HG03196 (cell line): ENCODE data around the gene AP3S1.
"Not testable (repeated sequence)": the region's sequence is repeated elsewhere in the genome, so short reads cannot be mapped to it uniquely, and the experiment has no call there.

Source experiments
- ATAC-seq: cut with Tn5 transposase; IDR thresholded peaks from one replicate; pipeline ENCODE4 v1.9.1; 2021; ENCODE audit not compliant: unreplicated experiment

AP3S1 gene

DNA sequence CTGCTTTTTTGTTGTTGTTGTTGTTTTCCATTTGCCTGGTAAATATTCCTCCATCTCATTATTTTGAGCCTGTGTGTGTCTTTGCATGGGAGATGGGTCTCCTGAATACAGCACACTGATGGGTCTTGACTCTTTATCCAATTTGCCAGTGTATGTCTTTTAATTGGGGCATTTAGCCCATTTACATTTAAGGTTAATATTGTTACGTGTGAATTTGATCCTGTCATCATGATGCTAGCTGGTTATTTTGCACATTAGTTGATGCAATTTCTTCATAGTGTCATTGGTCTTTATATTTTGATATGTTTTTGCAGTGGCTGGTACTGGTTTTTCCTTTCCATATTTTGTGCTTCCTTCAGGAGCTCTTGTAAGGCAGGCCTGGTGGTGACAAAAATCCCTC, 16.8 kb upstream of the AP3S1 start:
- ATAC-seq, result not testable (repeated sequence)

DNA sequence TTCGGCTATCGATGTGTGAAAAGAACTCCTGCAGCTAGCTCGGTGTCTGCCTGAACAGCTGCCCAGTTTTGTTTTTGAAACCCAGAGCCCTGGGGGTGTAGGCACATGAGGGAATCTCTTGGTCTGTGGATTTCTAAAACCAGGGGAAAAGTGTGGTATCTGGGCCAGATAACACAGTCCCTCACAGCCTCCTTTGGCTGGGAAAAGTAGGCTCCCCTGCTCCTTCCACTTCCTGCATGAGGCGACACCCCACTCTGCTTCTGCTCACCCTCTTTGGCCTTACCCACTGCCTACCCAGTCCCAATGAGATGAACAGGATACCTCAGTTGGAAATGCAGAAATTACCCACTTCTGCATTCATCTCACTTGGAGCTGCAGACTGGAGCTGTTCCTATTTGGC, 15.8 kb upstream of the AP3S1 start:
- no peak for ATAC-seq

DNA sequence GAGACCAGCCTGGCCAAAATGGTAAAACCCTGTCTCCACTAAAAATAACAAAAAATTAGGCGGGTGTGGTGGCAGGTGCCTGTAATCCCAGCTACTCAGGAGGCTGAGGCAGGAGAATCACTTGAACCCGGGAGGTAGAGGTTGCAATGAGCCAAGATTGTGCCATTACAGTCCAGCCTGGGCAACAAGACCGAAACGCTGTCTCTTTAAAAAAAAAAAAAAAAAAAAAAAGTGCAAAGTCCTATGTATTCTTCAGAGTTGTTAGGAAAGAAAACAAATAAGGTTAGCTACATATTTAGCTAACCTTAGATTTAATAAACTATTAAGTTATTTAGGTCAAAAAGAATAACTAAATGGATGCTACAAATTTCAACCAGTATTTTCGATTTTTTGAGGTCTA, 11.8 kb upstream of the AP3S1 start:
- no peak for ATAC-seq

DNA sequence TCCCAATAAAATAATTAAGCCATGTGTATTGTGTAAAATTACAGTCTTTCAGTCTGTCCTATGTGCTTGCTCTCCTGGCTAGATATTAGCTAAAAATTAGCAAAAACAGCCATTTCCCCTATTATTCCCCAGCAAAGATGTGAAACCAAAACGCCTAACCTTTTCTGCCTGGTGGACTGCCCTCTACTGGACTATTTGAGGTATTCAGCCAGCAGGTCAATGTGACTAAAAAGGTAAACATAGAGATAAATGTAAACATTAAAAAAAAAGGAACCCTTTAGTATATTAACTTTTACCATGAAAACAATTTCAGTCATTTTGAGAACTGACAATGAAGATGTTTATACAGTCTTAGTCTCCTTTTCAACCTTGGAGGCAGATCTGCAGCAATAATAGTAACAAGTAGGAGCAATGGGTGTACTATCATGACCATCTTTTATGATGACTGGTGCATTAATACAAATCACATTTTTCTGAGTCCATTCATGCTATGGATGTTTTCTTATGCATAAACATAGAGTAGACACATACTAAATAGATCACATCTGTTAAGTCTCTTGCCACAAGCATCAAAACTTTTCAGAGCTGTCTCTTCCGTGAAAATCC, 10.5 kb upstream of the AP3S1 start:
- no peak for ATAC-seq

DNA sequence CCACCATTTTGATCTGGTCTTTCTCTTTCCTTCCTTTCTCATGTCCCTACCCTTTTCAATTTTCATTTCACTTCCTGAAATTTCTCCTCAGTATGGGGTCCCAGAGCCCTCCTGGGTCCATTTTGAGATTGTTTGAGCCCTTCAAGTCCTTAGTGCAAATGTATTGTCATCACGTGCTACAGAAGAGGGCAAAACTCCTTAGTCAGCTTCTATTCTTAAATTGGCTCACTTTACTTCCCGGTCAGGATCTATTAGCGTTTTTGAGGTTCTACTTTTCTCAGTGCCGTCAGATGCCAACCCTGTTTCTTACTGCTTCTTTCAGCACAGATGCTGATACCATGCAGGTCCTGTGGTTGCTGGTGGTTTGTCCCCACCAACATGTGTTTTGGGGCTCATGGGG, 6.3 kb upstream of the AP3S1 start:
- no peak for ATAC-seq

DNA sequence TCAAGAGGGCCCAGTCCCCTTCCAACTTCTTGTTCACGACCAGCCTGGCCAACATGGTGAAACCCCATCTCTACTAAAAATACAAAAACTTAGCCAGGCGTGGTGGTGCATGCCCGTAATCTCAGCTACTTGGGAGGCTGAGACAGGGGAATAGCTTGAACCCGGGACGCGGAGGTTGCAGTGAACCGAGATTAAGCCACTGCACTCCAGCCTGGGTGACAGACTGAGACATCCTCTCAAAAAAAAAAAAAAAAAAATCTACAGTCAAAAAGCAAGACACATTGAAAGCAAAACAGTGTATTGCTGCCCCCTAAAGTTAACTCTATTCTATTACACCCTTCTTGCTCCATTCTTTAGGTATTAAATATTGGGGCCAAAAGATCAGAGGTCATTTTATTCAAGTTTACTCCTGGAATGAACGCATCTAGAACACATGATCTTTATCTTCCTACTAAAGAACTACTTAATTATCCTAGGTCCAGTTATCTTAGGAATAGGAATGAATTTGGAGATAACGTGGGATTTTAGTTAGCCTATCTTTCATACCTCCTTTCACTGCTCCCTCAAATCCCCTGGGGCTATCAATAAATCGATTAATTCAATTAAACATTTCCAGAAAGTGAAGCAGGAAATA, 2.7 kb upstream of the AP3S1 start:
- ATAC-seq, result no peak

DNA sequence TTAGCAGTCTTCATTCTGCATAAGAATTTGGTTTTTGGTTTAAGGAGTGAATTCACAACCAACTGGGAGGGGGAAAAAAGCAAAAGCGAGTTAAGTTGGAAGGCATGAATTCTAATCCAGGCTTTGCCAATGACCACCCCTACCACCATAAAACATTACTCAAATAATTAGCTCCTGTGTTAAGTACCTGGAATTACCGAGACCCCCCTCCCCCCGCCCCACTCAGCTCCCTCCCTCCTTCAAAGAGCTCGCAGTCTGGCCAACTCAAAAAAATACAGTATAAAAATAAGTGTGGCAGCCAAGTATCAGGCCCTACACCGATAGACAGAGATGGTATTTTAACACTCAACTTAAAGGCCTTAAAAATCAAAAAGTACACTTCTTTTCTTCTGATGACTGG, 862 bp upstream of the AP3S1 start:
- ATAC-seq, result no peak

DNA sequence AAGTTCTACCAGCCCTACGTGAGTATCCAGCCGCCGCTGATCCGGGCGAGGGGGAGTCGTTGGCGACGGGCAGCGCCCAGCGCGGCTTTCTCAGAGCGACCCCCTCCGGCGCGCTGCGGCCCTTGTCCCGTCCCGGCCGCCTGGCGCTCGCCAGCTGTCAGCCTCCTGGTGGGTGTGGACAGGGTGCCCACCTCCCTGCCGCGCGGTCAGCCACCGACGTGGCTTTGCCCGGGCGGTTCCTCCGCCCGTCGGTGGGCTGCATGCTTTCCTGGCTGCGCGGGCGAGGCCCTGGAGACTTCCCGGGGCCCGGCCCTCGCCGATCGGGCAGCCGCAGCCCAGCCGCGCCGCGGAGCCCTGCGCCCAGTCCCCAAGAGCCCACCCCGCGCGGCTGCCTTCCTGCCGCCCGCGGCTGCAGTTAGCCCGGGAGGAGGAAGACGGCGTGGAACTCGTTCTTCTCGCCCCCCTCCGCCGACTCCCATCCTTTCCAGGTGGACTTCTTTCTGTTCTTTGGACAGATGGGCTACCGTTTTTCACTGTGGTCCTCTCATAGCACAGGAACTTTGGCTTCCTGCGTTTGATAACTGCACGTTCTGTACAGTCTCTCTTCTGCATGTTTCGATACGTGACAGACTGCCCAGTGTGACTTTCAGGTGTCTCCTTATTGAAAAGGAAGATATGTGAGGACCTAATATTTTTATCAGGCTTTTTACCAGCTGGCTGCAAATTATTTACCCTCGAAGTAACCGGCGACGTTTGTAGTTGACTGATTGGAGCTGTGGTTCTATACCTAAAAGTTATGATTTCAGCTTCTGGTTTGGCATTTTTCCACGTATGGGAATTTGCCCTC, 577 bp downstream of the AP3S1 start:
- peak; percentile 30 for ATAC-seq

DNA sequence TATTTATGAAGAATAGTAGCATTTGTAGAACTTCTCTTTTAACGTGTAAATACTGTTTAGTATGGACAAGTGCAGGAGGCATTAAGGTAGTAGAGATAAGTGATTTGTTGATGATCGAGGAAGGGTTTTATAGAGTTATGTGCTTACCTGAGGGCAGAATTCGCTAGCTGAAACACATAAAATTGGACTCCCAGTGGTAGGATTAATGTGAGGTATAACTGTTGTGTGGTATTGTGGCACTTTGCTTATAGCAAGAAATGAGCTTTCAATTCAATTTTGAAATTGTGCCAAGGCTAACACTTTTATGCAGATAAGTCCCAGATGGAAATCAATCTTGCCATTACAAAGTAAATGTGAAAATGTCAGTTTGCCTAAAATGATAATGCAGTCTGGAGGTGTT, 1.2 kb downstream of the AP3S1 start:
- ATAC-seq, result no peak

DNA sequence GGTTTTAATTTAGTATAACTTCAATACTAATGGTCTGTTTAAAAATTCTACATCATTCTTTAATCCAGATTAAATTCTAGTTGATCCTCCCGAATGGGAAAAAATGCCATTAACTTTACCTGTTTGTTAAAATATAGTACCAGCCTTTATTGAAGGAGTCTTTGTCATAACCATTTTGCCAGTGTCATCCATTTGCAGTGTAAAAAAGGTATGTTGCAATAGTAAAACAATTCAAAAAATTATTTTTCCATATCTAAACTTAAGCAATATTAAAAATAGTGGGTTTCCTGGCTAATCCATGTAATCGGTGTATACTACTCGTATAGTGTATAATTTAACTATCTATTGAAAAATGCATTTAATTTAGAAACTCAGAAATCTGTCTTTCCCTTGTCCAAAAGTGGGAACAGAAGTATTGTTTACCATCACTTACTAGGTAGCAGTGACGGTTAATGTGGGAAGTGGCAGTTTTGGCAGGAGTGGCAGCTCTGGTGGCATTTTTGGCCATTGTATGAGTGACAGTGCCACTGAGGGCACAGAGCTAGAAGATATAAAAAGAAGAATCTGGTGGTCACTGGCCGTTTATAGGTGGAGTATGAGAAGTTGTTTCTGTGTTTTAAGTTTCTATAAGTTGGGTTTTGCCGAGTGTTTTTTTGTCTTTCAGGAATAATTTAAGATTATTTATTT, 1.9 kb downstream of the AP3S1 start:
- ATAC-seq, result no peak

DNA sequence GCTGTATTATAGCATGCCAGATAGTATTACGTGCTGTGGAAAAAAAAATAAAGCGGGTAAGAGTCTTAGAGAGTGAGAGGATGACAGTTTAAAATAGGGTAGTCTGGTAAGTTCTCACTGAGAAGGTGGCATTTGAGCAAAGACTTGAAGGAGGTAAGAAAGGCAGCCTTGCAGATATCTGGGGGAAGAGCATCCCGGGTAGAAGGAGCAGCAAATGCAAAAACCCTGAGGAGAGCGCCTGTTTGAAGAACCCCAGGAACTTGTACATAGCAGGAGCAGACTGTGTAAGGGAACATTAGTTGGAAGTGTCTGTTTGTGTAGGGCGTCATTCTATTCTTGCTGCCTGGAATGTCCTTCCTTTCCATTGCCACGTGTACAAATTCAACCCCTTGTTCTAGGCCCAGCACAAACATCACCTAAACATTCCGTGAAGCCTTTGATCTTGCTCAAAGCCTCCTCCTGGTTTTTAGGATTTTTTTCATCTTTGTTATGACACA, 2.6 kb downstream of the AP3S1 start:
- ATAC-seq, result no peak

DNA sequence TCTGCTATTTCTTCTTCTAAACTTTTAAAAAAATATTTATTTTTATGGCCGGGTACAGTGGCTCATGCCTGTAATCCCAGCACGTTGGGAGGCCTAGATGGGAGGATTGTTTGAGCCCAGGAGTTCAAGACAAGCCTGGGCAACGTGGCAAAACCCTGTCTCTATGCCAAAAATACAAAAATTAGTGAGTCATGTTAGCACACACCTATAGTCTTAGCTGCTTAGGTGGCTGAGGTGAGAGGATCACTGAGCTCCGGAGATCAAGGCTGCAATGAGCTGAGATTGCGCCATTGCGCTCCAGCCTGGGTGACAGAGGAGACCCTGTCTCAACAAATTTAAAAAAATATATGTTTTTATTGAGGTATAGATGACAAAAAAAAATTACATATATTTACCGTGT, 5.6 kb downstream of the AP3S1 start:
- ATAC-seq, result no peak

DNA sequence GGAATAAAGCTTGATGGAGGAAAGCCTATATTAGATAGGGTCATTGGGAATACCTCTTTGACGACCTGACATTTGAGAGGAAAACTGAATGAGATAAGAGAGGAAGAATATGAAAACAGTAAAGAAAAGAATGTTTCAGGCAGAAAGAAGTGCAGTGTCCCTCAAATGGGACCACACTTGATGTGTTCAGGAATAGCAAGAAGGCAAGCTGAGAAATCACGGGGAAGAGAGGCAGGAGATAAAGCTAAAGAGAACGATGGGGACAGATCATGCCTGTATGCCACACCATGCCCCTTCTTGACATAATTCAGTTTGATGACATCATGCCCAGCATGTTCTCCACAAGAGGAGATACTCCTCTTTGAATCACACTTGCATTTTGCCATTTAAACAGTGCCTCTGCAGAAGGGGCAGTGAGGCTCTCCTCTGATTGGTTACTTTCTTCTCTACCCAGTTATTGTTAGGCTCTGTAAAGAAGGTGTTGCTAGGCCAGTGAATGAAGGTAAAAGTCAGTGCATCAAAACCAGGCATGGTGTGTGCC, 7.6 kb downstream of the AP3S1 start:
- ATAC-seq, result no peak

DNA sequence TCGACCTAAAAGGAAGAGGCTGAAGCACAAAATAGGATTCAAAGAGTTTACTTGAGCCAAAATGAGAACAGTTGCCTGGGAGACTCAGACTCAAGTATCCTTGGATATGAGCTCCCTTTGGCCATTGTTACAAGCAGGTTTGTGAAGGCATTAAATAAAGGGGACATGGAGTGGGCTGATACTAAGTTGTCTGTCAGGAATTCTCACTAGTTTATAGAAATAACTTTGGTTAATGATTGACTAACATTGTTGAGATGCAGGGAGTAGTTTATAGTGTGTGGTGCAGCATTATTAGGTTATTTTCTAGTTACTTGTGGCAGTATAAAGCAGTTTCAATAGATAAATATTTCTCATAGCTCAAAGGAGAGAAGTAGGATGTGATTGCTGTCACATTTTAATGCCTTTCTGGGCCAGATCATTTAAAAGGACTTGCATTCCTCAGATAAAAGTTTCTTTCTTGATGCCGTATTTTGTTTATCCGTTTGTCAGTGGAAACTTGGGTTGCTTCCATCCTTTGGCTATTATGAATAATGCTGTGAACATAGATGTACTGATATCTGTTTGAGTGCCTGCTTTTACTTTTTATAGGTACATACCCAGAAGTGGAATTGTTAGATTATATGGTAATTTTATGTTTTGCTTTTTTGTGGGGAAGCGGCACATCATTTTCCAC, 9.1 kb downstream of the AP3S1 start:
- ATAC-seq, result no peak

DNA sequence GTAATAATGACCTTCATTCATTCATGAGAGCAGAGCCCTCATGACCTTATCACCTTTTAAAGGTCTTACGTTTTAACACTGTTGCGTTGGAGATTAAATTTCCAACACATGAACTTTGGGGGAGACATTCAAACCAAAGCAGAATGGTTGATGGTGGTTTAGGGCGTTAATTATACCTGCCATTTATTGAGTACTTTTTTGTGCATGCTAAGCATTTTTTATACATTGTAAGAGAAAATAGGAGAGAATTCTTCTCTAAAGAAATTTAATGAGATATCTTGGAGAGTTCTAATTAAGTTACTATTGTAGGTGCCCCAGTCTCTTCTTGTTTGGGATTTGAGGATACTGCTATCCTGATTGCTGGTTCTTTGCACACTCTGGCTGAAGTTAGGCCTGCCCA, 12.4 kb downstream of the AP3S1 start:
- no peak for ATAC-seq

DNA sequence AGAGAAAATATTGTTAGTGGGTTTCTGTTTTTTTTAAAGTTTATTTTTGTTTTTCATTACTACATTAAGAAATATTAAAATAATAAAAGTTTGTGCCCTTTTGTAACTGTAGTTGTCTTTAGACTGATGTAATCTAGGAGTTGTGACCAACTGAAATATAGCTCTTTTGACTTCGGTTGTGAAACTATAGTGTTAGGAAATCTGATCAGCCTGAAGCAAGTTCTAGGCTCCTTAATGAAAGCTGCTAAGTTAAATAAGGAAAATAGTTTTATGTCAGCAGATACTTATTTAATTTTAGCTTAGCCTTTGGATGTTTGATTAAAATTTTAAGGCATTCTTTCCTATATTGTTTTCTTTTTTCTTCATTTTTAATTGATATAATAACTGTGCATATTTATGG, 14.2 kb downstream of the AP3S1 start:
- no peak for ATAC-seq

DNA sequence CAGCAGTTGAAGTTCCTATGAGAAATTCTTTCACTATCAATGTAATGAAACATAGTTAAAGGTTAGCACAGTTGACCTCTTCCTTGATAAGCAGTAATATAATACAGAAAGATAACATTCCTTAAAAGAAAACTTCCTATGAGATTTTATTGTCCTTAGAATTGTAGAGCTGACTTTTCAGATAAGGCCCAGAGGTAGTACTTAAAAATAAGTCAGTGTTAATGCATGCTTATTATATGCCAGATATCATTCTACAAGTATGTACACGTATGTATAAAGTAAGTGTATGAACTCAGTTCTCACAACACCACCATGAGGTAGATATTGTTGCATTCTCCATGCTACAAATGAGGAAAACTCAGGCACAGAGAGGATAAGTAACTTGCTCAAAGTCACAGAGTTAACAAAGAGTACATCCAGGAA, 15.3 kb downstream of the AP3S1 start:
- ATAC-seq, result no peak

DNA sequence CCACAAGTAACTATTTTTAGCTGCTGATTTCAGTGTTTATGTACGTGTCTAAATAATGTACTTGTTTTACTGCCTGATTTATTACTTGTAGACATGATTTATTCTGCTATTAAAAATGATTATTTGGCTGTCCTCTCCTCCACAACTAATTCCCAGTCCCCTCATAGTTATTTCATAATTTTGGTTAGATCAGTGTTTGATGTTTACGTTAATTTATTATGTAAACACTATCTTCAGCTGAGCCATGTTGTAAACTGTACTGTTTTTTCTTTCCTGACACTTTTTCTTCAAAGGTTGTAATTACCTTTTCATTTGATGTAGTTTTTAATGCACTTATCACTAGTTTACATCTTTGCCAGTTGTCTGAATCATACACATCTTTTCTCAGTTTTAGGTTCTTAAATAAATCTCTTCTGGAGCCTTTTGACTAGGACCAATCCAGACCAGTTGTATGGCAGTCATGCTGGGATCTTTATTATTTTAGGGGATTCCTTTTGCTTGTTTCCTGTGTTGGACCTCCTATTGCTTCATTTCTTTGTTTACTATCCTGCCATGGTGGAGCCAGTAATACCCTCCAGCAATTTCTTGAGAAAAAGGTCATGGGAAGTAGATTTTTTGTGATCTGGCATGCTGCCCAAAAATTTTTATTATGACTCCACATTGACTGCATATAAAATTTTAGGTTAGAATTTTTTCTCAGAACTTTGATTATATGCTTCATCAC, 16.1 kb downstream of the AP3S1 start:
- ATAC-seq, result no peak

DNA sequence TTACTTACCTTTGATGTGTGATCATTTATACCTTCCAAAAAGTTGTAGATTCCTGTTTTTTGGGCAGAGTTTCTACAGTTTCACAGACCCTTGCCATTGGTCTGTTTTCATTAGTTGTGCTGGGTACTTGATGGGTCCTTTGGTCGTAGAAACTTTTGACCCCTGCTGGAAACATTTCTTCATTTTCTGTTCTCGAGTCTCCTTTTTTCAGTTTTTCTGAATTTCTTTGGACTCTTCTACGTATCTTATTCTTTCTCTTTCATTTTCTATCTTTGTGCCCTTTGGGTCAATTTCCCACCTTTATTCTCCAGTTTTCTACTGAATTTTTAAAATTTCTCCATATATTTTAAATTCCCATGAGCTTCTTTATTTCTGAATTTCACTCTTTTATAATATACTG, 16.7 kb downstream of the AP3S1 start:
- ATAC-seq, result no peak

DNA sequence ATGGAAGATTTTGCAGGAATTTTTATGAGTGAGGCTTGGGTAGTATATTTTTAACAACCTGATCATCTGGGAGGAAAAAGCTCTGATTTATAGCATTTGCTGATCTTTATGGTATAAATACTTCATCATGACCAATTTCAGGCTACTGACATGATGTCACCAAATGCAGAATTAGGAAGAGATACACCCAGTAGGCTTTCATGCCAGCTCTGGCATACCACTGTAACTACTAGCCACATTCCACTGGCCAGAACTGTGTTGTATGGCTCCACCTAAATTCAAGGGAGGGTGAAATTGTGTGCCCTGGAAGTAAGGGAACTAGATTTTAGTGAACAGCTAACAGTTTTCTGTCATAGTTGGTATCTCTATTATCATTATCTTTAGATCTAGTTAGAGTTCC, 17.6 kb downstream of the AP3S1 start:
- no peak for ATAC-seq
